K562 (cell line): ENCODE measurements around the gene NCOA3.

Source experiments
- RFX5 ChIP-seq: IDR thresholded peaks from 2 replicates; pipeline ENCODE4 v1.6.1; 2011; ENCODE audit warnings: low read depth, mild to moderate bottlenecking, improper control_type of control experiment, low read length
- SRSF1 ChIP-seq: fragments of 200-400 bp; formaldehyde crosslinking; IDR thresholded peaks from 2 replicates; pipeline ENCODE4 v1.6.1; 2017; ENCODE audit warnings: mild to moderate bottlenecking, low read depth, low read length, moderate library complexity
- STAT5B ChIP-seq: fragments of 250-450 bp; sonication (Bioruptor Pico); IDR thresholded peaks from 2 replicates; pipeline ENCODE4 v1.8.0; 2021; ENCODE audit warnings: mild to moderate bottlenecking, inconsistent platforms
- TF ChIP-seq, protein P1 (sequence below): fragments of 450-650 bp; IDR thresholded peaks from 2 replicates; pipeline ENCODE4 v1.6.1; 2016; ENCODE audit warnings: antibody characterized with exemption

- no peak for TF ChIP-seq RFX5
- no peak for TF ChIP-seq SRSF1
- TF ChIP-seq STAT5B (CRISPR knock-in tag) = no peak
- TF ChIP-seq, protein P1, sequence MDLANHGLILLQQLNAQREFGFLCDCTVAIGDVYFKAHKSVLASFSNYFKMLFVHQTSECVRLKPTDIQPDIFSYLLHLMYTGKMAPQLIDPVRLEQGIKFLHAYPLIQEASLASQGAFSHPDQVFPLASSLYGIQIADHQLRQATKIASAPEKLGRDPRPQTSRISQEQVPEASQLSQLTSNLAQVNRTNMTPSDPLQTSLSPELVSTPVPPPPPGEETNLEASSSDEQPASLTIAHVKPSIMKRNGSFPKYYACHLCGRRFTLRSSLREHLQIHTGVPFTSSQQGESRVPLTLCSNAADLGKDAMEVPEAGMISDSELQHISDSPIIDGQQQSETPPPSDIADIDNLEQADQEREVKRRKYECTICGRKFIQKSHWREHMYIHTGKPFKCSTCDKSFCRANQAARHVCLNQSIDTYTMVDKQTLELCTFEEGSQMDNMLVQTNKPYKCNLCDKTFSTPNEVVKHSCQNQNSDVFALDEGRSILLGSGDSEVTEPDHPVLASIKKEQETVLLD = no peak
These were observed 137.2 kb downstream of the NCOA3 start for GRCh38 chr20:47638851-47639250.
